Activated CD8-positive, alpha-beta memory T cell treated with anti-CD3 and anti-CD28 coated beads for 24 hours (primary cell): ENCODE results near the gene ADGRL3.
"Not testable (repeated sequence)": the region's sequence is repeated elsewhere in the genome, so short reads cannot be mapped to it uniquely, and the experiment has no call there.

Experiments used
- DNase-seq: peaks from one replicate; pipeline ENCODE4 v3.0.0-alpha.2; 2020

Gene ADGRL3

GRCh38 chr4:61293707-61294400 is 93.7 kb downstream of the ADGRL3 start:
- no peak for DNase-seq

GRCh38 chr4:61294936-61295335 is 94.8 kb downstream of the ADGRL3 start:
- DNase-seq = no peak

- DNase-seq = no peak
These were observed 96.0 kb downstream of the ADGRL3 start for GRCh38 chr4:61296144-61296543.

- no peak for DNase-seq
These were observed 98.1 kb downstream of the ADGRL3 start for GRCh38 chr4:61298178-61298740.

GRCh38 chr4:61299316-61299715 is 99.2 kb downstream of the ADGRL3 start:
- DNase-seq = no peak

GRCh38 chr4:61300266-61300844 is 100.2 kb downstream of the ADGRL3 start:
- DNase-seq = no peak

GRCh38 chr4:61301271-61301670 is 101.1 kb downstream of the ADGRL3 start:
- no peak for DNase-seq

- DNase-seq = no peak
These were observed 107.9 kb downstream of the ADGRL3 start for GRCh38 chr4:61308033-61308432.

GRCh38 chr4:61309616-61310015 is 109.5 kb downstream of the ADGRL3 start:
- no peak for DNase-seq

- DNase-seq = no peak
These were observed 112.4 kb downstream of the ADGRL3 start for GRCh38 chr4:61312526-61312925.

- no peak for DNase-seq
These were observed 118.3 kb downstream of the ADGRL3 start for GRCh38 chr4:61318431-61318830.

- no peak for DNase-seq
These were observed 119.0 kb downstream of the ADGRL3 start for GRCh38 chr4:61319156-61319555.

GRCh38 chr4:61320154-61320553 is 120.0 kb downstream of the ADGRL3 start:
- no peak for DNase-seq

- DNase-seq = no peak
These were observed 120.5 kb downstream of the ADGRL3 start for GRCh38 chr4:61320631-61321030.

GRCh38 chr4:61332693-61333092 is 132.6 kb downstream of the ADGRL3 start:
- no peak for DNase-seq

GRCh38 chr4:61333490-61333889 is 133.4 kb downstream of the ADGRL3 start:
- DNase-seq = no peak

- no peak for DNase-seq
These were observed 135.2 kb downstream of the ADGRL3 start for GRCh38 chr4:61335241-61335763.

- no peak for DNase-seq
These were observed 136.4 kb downstream of the ADGRL3 start for GRCh38 chr4:61336488-61336887.

- DNase-seq = no peak
These were observed 136.8 kb downstream of the ADGRL3 start for GRCh38 chr4:61336916-61337315.

- no peak for DNase-seq
These were observed 141.9 kb downstream of the ADGRL3 start for GRCh38 chr4:61342061-61342460.

- DNase-seq = no peak
These were observed 150.8 kb downstream of the ADGRL3 start for GRCh38 chr4:61350932-61351331.

- DNase-seq = no peak
These were observed 156.6 kb downstream of the ADGRL3 start for GRCh38 chr4:61356696-61357095.

GRCh38 chr4:61359301-61359700 is 159.2 kb downstream of the ADGRL3 start:
- DNase-seq = no peak

- DNase-seq = not testable (repeated sequence)
These were observed 172.7 kb downstream of the ADGRL3 start for GRCh38 chr4:61372817-61373216.
